Frontal cortex (tissue), 4 donors: Measurements from ENCODE around the gene DIAPH3. TPM values are rescaled to one million over a fixed set of nuclear protein-coding genes. Genes with fewer than 3 reads are reported as not detected.
"Not testable (repeated sequence)": the region's sequence is repeated elsewhere in the genome, so short reads cannot be mapped to it uniquely, and the experiment has no call there.

Experiments used
- DNase-seq, 2 donors: peaks; one replicate each; pipeline ENCODE4 v3.0.0; 2012; ENCODE audit warnings: low spot score in 2 of 2
- FAIRE-seq: peaks from 2 replicates; lab custom pipeline; 2012; peaks lifted over from hg19 to GRCh38; lab: Jason Lieb, UNC
- total RNA-seq: library from RNA; depleted of rRNA; stranded (reverse); fragments of >200 nt; gene quantifications from one replicate; pipeline ENCODE4 v1.2.3, GENCODE V29; 2014
- donor health status: control.
- donor health status: control.
- donor health status: control.

Gene DIAPH3
- total RNA-seq, 1 donor from 2014 or later = 5.3 TPM

GRCh38 chr13:60109285-60109684 is 54.4 kb downstream of the DIAPH3 start:
- no peak for DNase-seq
- no peak for FAIRE-seq

- no peak for DNase-seq
- no peak for FAIRE-seq
Measured at GRCh38 chr13:60108589-60108988, 55.1 kb downstream of the DIAPH3 start.

- no peak for FAIRE-seq
- no peak for DNase-seq
Measured at GRCh38 chr13:60099631-60100420, 63.9 kb downstream of the DIAPH3 start.

GRCh38 chr13:60095300-60095699 is 68.4 kb downstream of the DIAPH3 start:
- FAIRE-seq = no peak
- no peak for DNase-seq

GRCh38 chr13:60094385-60095088 is 69.2 kb downstream of the DIAPH3 start:
- no peak for DNase-seq

GRCh38 chr13:60093425-60094019 is 70.2 kb downstream of the DIAPH3 start:
- FAIRE-seq = no peak

More at GRCh38 chr13:60094385-60095088, 69.2 kb downstream of the DIAPH3 start:
- no peak for FAIRE-seq

GRCh38 chr13:60091573-60091972 is 72.2 kb downstream of the DIAPH3 start:
- no peak for FAIRE-seq

More at GRCh38 chr13:60093425-60094019, 70.2 kb downstream of the DIAPH3 start:
- no peak for DNase-seq

GRCh38 chr13:60090574-60090973 is 73.2 kb downstream of the DIAPH3 start:
- FAIRE-seq = no peak
- DNase-seq = no peak

More at GRCh38 chr13:60091573-60091972, 72.2 kb downstream of the DIAPH3 start:
- DNase-seq = no peak

- not testable (repeated sequence) for DNase-seq, FAIRE-seq
Measured at GRCh38 chr13:60083780-60084179, 79.9 kb downstream of the DIAPH3 start.

GRCh38 chr13:60080850-60081249 is 82.9 kb downstream of the DIAPH3 start:
- DNase-seq = no peak
- no peak for FAIRE-seq

GRCh38 chr13:60078226-60078625 is 85.5 kb downstream of the DIAPH3 start:
- DNase-seq = no peak
- FAIRE-seq = no peak

GRCh38 chr13:60075850-60076249 is 87.9 kb downstream of the DIAPH3 start:
- DNase-seq (no peak), FAIRE-seq (no peak)

- FAIRE-seq (no peak), DNase-seq (no peak)
Measured at GRCh38 chr13:60074397-60074796, 89.3 kb downstream of the DIAPH3 start.

GRCh38 chr13:60066226-60066625 is 97.5 kb downstream of the DIAPH3 start:
- no peak for FAIRE-seq

GRCh38 chr13:60062502-60062901 is 101.2 kb downstream of the DIAPH3 start:
- DNase-seq (no peak), FAIRE-seq (no peak)

More at GRCh38 chr13:60066226-60066625, 97.5 kb downstream of the DIAPH3 start:
- DNase-seq = no peak

GRCh38 chr13:60061737-60062136 is 102.0 kb downstream of the DIAPH3 start:
- no peak for FAIRE-seq
- no peak for DNase-seq

GRCh38 chr13:60051754-60052285 is 111.9 kb downstream of the DIAPH3 start:
- DNase-seq = no peak
- no peak for FAIRE-seq

GRCh38 chr13:60048353-60048752 is 115.4 kb downstream of the DIAPH3 start:
- DNase-seq, FAIRE-seq: not testable (repeated sequence)

GRCh38 chr13:60047918-60048317 is 115.8 kb downstream of the DIAPH3 start:
- FAIRE-seq = no peak
- DNase-seq = no peak

GRCh38 chr13:60044321-60044720 is 119.4 kb downstream of the DIAPH3 start:
- DNase-seq (no peak), FAIRE-seq (no peak)
